ENCODE data around the gene CXCL5. TPM values are rescaled to one million over a fixed set of nuclear protein-coding genes. Genes with fewer than 3 reads are reported as not detected.

CXCL5 gene
- polyA plus RNA-seq, 1 of the 3 experiments (the other 2 are of a cell fraction), result 0.02 TPM

DNA sequence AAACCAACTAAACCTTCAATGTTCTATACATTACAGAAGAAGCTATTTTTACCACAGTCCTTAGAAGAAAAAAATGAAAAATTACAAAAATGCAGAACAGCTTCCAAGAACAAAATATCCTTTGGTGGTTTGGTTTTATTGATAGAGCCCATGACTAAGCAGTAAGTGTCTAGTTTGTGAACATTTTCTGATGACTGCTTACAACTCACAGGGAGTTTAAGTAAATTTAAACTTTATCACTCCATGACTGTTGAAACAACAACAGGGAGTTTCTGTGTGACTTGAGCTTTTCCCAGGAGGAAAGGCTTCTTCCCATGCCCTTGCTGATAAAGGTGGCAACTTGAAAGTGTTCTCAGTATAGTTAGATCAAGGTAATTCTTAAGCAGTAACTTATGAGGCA, 19.6 kb downstream of the CXCL5 start:
- CTCF ChIA-PET, result interaction anchor here (0.5 to 1.5 kb wide), 2 partner anchors 58 to 553 kb away, joined by 3 read pairs; no protein-coding TSS in a partner anchor
- Histone ChIP-seq H2AFZ (ENCODE audit: low read depth) (no peak overlapping the region), H3K4me3 (ENCODE audit: low read depth in 2 of 2, low read length in 1 of 2) (no peak overlapping the region), H3K9me3 (no peaks in the 10 kb centered on the region), H3K36me3 (replicated peaks in 1 of 2; ENCODE audit: control insufficient read depth in 1 of 2, insufficient read depth in 2 of 2, low read length in 1 of 2) (no peaks in the 10 kb centered on the region), H3K9ac (no peak overlapping the region), H3K27ac (ENCODE audit: low read depth in 2 of 2, low read length in 1 of 2) (no peak overlapping the region), H3K9me2 (no peaks in the 10 kb centered on the region), H4K20me1 (ENCODE audit: insufficient read depth) (no peaks in the 10 kb centered on the region), H3K27me3 (ENCODE audit: insufficient read depth) (peaks cover 7% of the 10 kb centered on the region), H3F3A (replicated peaks; ENCODE audit: insufficient read depth) (no peaks in the 10 kb centered on the region), H3K79me2 (ENCODE audit: insufficient read depth) (no peaks in the 10 kb centered on the region), H3K4me1 (ENCODE audit: control insufficient read depth in 1 of 2, insufficient read depth in 2 of 2, low read depth in 1 of 2, low read length in 1 of 2) (no peaks in the 10 kb centered on the region), H3K4me2 (no peak overlapping the region)
- POLR2A ChIA-PET, result no interaction called here
- no peak for DNase-seq
- TF ChIP-seq, protein P1, sequence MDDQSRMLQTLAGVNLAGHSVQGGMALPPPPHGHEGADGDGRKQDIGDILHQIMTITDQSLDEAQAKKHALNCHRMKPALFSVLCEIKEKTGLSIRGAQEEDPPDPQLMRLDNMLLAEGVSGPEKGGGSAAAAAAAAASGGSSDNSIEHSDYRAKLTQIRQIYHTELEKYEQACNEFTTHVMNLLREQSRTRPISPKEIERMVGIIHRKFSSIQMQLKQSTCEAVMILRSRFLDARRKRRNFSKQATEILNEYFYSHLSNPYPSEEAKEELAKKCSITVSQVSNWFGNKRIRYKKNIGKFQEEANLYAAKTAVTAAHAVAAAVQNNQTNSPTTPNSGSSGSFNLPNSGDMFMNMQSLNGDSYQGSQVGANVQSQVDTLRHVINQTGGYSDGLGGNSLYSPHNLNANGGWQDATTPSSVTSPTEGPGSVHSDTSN (IDR thresholded peaks at IDR 0.05), result no peak
- no peak for TF ChIP-seq EZH2phosphoT487 (IDR thresholded peaks at IDR 0.05; ENCODE audit: borderline replicate concordance, low read depth)
- TF ChIP-seq RCOR1 (IDR thresholded peaks at IDR 0.05; ENCODE audit: low read length), result no peak
- TF ChIP-seq, protein P2, sequence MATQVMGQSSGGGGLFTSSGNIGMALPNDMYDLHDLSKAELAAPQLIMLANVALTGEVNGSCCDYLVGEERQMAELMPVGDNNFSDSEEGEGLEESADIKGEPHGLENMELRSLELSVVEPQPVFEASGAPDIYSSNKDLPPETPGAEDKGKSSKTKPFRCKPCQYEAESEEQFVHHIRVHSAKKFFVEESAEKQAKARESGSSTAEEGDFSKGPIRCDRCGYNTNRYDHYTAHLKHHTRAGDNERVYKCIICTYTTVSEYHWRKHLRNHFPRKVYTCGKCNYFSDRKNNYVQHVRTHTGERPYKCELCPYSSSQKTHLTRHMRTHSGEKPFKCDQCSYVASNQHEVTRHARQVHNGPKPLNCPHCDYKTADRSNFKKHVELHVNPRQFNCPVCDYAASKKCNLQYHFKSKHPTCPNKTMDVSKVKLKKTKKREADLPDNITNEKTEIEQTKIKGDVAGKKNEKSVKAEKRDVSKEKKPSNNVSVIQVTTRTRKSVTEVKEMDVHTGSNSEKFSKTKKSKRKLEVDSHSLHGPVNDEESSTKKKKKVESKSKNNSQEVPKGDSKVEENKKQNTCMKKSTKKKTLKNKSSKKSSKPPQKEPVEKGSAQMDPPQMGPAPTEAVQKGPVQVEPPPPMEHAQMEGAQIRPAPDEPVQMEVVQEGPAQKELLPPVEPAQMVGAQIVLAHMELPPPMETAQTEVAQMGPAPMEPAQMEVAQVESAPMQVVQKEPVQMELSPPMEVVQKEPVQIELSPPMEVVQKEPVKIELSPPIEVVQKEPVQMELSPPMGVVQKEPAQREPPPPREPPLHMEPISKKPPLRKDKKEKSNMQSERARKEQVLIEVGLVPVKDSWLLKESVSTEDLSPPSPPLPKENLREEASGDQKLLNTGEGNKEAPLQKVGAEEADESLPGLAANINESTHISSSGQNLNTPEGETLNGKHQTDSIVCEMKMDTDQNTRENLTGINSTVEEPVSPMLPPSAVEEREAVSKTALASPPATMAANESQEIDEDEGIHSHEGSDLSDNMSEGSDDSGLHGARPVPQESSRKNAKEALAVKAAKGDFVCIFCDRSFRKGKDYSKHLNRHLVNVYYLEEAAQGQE (IDR thresholded peaks at IDR 0.05; ENCODE audit: low read depth, low read length), result no peak
- TF ChIP-seq, protein P3, sequence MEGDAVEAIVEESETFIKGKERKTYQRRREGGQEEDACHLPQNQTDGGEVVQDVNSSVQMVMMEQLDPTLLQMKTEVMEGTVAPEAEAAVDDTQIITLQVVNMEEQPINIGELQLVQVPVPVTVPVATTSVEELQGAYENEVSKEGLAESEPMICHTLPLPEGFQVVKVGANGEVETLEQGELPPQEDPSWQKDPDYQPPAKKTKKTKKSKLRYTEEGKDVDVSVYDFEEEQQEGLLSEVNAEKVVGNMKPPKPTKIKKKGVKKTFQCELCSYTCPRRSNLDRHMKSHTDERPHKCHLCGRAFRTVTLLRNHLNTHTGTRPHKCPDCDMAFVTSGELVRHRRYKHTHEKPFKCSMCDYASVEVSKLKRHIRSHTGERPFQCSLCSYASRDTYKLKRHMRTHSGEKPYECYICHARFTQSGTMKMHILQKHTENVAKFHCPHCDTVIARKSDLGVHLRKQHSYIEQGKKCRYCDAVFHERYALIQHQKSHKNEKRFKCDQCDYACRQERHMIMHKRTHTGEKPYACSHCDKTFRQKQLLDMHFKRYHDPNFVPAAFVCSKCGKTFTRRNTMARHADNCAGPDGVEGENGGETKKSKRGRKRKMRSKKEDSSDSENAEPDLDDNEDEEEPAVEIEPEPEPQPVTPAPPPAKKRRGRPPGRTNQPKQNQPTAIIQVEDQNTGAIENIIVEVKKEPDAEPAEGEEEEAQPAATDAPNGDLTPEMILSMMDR (IDR thresholded peaks at IDR 0.05), result no peak
- TF ChIP-seq FOXM1 (IDR thresholded peaks at IDR 0.05; ENCODE audit: low read depth), result no peak
- no peak for TF ChIP-seq FOXJ3 (CRISPR knock-in tag; IDR thresholded peaks at IDR 0.05)
- TF ChIP-seq MXI1 (IDR thresholded peaks at IDR 0.05; ENCODE audit: low read depth, low read length), result no peak
- no peak for TF ChIP-seq NRF1 (IDR thresholded peaks at IDR 0.05; ENCODE audit: low read depth, low read length)
- TF ChIP-seq EP300 (IDR thresholded peaks at IDR 0.05; ENCODE audit: borderline replicate concordance in 1 of 2, low read depth in 1 of 2, low read length in 1 of 2), result no peak
- TF ChIP-seq YY1 (IDR thresholded peaks at IDR 0.05; ENCODE audit: low read depth), result no peak

Measured in SK-N-SH (cell line).